K562 (cell line): Measurements from ENCODE around the gene KRT35. TPM values are rescaled to one million over a fixed set of nuclear protein-coding genes. Genes with fewer than 3 reads are reported as not detected.

Experiments used
- ASH1L ChIP-seq: fragments of 450-650 bp; IDR thresholded peaks from 2 replicates; pipeline ENCODE4 v1.6.1; 2018; ENCODE audit warnings: borderline replicate concordance, mild to moderate bottlenecking, low read depth; ENCODE audit not compliant: partially characterized antibody
- EHMT2 ChIP-seq: fragments of 450-650 bp; IDR thresholded peaks from 2 replicates; pipeline ENCODE4 v1.6.1; 2018; ENCODE audit warnings: antibody characterized with exemption
- ESRRA ChIP-seq: fragments of 450-650 bp; IDR thresholded peaks from 2 replicates; pipeline ENCODE4 v1.6.1; 2014; ENCODE audit warnings: low read depth, mild to moderate bottlenecking, moderate library complexity, borderline replicate concordance
- NUFIP1 ChIP-seq: fragments of 450-650 bp; IDR thresholded peaks from 2 replicates; pipeline ENCODE4 v1.6.1; 2018; ENCODE audit not compliant: partially characterized antibody
- SMAD4 ChIP-seq: fragments of 250-450 bp; sonication (Bioruptor Pico); conservative IDR thresholded peaks from 2 replicates; pipeline ENCODE4 v1.8.0; 2021; ENCODE audit warnings: inconsistent platforms, mild to moderate bottlenecking, moderate library complexity
- polyA plus RNA-seq, 8 experiments: library from polyadenylated mRNA; depleted of rRNA in 4 of 8; stranded (reverse) in 5 of 8; unstranded in 3 of 8; fragments of >200 nt; fragmentation: Nextera tagmentation in 2 of 8; fragmentation: Illumina TruSeq in 1 of 8; extraction: Ambion mirVana in 2 of 8; extraction: Trizol in 1 of 8; gene quantifications; 2 replicates each; pipeline versions ENCODE4 v1.2.1 to v1.2.3, GENCODE V29; 2011 to 2014; ENCODE audit warnings: inconsistent platforms in 1 of 8, missing spikeins in 1 of 8
- total RNA-seq, 7 experiments: library from RNA; depleted of rRNA in 6 of 7; stranded (reverse); fragments of >200 nt in 6 of 7; fragmentation: Illumina TruSeq in 2 of 7; extraction: Trizol in 2 of 7; gene quantifications; 2 replicates each; pipeline versions ENCODE4 v1.2.1 to v1.2.3, GENCODE V29; 2011 to 2021; ENCODE audit warnings: low replicate concordance in 1 of 7
- TF ChIP-seq, protein P1 (sequence below): fragments of 450-650 bp; IDR thresholded peaks from 2 replicates; pipeline ENCODE4 v1.6.1; 2016; ENCODE audit warnings: mild to moderate bottlenecking, moderate library complexity
- TF ChIP-seq, protein P2 (sequence below), 3 experiments: IDR thresholded peaks in 2 of 3; conservative IDR thresholded peaks in 1 of 3; 2 replicates each; pipeline ENCODE4 v1.5.1; 2011 to 2012; ENCODE audit warnings: low read length in 3 of 3, mild to moderate bottlenecking in 3 of 3, control low read depth in 2 of 3, improper control_type of control experiment in 1 of 3, inconsistent platforms in 1 of 3, low read depth in 1 of 3, mixed read lengths in 1 of 3, moderate library complexity in 1 of 3; ENCODE audit not compliant: insufficient read depth in 2 of 3
- TF ChIP-seq, protein P3 (sequence below), 2 experiments: fragments of 200-800 bp in 1 of 2; sonication (Bioruptor generic) in 1 of 2; sonication (generic) in 1 of 2; formaldehyde crosslinking in 1 of 2; IDR thresholded peaks in 1 of 2; conservative IDR thresholded peaks in 1 of 2; 2 replicates each; pipeline versions ENCODE4 v1.5.0 to v1.6.1; 2016 to 2020; ENCODE audit warnings: missing compliant biosample characterization in 1 of 2, missing genetic modification characterization in 1 of 2, missing genetic modification reagents in 1 of 2

KRT35 gene
- total and polyA plus RNA-seq, 9 of the 15 experiments (the other 6 are each of a cell fraction or from before 2014, with no cell fraction given), result not detected

DNA sequence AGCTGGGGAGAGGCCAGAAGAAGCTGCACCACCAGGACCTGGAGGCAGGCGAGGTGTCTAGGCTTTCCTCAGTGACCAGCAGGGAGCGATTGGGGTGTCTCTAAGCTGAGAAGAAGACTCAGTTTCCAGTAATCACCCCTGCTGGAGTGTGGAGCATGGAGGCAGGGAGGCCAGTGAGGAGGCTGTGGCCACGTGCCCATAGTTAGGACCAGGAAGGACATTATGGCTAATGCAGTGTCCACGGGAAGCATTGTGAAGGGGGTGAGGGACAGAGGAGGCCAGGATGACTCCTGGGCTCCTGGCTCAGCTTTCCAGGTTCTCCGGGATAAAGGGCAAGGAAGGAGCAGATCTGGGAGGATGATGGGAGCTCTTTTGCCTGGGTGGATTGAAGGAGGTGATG, 18.8 kb upstream of the KRT35 start (continued):
- TF ChIP-seq, protein P1, sequence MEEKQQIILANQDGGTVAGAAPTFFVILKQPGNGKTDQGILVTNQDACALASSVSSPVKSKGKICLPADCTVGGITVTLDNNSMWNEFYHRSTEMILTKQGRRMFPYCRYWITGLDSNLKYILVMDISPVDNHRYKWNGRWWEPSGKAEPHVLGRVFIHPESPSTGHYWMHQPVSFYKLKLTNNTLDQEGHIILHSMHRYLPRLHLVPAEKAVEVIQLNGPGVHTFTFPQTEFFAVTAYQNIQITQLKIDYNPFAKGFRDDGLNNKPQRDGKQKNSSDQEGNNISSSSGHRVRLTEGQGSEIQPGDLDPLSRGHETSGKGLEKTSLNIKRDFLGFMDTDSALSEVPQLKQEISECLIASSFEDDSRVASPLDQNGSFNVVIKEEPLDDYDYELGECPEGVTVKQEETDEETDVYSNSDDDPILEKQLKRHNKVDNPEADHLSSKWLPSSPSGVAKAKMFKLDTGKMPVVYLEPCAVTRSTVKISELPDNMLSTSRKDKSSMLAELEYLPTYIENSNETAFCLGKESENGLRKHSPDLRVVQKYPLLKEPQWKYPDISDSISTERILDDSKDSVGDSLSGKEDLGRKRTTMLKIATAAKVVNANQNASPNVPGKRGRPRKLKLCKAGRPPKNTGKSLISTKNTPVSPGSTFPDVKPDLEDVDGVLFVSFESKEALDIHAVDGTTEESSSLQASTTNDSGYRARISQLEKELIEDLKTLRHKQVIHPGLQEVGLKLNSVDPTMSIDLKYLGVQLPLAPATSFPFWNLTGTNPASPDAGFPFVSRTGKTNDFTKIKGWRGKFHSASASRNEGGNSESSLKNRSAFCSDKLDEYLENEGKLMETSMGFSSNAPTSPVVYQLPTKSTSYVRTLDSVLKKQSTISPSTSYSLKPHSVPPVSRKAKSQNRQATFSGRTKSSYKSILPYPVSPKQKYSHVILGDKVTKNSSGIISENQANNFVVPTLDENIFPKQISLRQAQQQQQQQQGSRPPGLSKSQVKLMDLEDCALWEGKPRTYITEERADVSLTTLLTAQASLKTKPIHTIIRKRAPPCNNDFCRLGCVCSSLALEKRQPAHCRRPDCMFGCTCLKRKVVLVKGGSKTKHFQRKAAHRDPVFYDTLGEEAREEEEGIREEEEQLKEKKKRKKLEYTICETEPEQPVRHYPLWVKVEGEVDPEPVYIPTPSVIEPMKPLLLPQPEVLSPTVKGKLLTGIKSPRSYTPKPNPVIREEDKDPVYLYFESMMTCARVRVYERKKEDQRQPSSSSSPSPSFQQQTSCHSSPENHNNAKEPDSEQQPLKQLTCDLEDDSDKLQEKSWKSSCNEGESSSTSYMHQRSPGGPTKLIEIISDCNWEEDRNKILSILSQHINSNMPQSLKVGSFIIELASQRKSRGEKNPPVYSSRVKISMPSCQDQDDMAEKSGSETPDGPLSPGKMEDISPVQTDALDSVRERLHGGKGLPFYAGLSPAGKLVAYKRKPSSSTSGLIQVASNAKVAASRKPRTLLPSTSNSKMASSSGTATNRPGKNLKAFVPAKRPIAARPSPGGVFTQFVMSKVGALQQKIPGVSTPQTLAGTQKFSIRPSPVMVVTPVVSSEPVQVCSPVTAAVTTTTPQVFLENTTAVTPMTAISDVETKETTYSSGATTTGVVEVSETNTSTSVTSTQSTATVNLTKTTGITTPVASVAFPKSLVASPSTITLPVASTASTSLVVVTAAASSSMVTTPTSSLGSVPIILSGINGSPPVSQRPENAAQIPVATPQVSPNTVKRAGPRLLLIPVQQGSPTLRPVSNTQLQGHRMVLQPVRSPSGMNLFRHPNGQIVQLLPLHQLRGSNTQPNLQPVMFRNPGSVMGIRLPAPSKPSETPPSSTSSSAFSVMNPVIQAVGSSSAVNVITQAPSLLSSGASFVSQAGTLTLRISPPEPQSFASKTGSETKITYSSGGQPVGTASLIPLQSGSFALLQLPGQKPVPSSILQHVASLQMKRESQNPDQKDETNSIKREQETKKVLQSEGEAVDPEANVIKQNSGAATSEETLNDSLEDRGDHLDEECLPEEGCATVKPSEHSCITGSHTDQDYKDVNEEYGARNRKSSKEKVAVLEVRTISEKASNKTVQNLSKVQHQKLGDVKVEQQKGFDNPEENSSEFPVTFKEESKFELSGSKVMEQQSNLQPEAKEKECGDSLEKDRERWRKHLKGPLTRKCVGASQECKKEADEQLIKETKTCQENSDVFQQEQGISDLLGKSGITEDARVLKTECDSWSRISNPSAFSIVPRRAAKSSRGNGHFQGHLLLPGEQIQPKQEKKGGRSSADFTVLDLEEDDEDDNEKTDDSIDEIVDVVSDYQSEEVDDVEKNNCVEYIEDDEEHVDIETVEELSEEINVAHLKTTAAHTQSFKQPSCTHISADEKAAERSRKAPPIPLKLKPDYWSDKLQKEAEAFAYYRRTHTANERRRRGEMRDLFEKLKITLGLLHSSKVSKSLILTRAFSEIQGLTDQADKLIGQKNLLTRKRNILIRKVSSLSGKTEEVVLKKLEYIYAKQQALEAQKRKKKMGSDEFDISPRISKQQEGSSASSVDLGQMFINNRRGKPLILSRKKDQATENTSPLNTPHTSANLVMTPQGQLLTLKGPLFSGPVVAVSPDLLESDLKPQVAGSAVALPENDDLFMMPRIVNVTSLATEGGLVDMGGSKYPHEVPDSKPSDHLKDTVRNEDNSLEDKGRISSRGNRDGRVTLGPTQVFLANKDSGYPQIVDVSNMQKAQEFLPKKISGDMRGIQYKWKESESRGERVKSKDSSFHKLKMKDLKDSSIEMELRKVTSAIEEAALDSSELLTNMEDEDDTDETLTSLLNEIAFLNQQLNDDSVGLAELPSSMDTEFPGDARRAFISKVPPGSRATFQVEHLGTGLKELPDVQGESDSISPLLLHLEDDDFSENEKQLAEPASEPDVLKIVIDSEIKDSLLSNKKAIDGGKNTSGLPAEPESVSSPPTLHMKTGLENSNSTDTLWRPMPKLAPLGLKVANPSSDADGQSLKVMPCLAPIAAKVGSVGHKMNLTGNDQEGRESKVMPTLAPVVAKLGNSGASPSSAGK, result peak; percentile 39
- TF ChIP-seq, protein P2, sequence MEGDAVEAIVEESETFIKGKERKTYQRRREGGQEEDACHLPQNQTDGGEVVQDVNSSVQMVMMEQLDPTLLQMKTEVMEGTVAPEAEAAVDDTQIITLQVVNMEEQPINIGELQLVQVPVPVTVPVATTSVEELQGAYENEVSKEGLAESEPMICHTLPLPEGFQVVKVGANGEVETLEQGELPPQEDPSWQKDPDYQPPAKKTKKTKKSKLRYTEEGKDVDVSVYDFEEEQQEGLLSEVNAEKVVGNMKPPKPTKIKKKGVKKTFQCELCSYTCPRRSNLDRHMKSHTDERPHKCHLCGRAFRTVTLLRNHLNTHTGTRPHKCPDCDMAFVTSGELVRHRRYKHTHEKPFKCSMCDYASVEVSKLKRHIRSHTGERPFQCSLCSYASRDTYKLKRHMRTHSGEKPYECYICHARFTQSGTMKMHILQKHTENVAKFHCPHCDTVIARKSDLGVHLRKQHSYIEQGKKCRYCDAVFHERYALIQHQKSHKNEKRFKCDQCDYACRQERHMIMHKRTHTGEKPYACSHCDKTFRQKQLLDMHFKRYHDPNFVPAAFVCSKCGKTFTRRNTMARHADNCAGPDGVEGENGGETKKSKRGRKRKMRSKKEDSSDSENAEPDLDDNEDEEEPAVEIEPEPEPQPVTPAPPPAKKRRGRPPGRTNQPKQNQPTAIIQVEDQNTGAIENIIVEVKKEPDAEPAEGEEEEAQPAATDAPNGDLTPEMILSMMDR (IDR thresholded peaks at IDR 0.05 in 2 of 3, conservative IDR thresholded peaks at IDR 0.05 in 1 of 3; ENCODE audit: insufficient read depth in 2 of 3, low read depth in 1 of 3, low read length in 3 of 3), result 0 out of 6 replicates have a peak, but pooled peaks of 1 of the 3 experiments have one; percentile 1
- TF ChIP-seq EHMT2 (0 out of 2 replicates have a peak, but pooled peaks have one; percentile 5), ASH1L (no peak), NUFIP1 (peak; percentile 65), ESRRA (no peak), SMAD4 (CRISPR knock-in tag) (0 out of 2 replicates have a peak, but pooled peaks have one; percentile 10)
- TF ChIP-seq, protein P3, sequence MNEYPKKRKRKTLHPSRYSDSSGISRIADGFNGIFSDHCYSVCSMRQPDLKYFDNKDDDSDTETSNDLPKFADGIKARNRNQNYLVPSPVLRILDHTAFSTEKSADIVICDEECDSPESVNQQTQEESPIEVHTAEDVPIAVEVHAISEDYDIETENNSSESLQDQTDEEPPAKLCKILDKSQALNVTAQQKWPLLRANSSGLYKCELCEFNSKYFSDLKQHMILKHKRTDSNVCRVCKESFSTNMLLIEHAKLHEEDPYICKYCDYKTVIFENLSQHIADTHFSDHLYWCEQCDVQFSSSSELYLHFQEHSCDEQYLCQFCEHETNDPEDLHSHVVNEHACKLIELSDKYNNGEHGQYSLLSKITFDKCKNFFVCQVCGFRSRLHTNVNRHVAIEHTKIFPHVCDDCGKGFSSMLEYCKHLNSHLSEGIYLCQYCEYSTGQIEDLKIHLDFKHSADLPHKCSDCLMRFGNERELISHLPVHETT (CRISPR knock-in tag; conservative IDR thresholded peaks at IDR 0.05 in 1 of 2, IDR thresholded peaks at IDR 0.05 in 1 of 2), result 0 out of 4 replicates have a peak, but pooled peaks of 1 of the 2 experiments have one; percentile 14
